Neutrophil (primary cell): ENCODE data around the gene VEGFB.

Experiments used
- H3K27ac ChIP-seq: fragments of 200-600 bp; sonication (generic); 2 replicates; pipeline ENCODE4 v1.5.1; 2016; ENCODE audit warnings: mild to moderate bottlenecking, moderate library complexity
- H3K27me3 ChIP-seq: fragments of 200-600 bp; sonication (generic); 2 replicates; pipeline ENCODE4 v1.6.0; 2016; ENCODE audit warnings: mild to moderate bottlenecking
- H3K36me3 ChIP-seq: fragments of 200-600 bp; sonication (generic); 2 replicates; pipeline ENCODE4 v1.5.1; 2017
- H3K4me1 ChIP-seq, 2 experiments: fragments of 200-600 bp in 1 of 2; sonication (generic) in 1 of 2; 1 replicate in 1 of 2; 2 replicates in 1 of 2; pipeline versions ENCODE4 v1.5.1 to v1.6.1; 2013 to 2016; ENCODE audit warnings: low read depth in 1 of 2, low read length in 1 of 2, mild to moderate bottlenecking in 1 of 2, moderate library complexity in 1 of 2; ENCODE audit not compliant: control insufficient read depth in 1 of 2, insufficient read depth in 1 of 2
- H3K4me3 ChIP-seq, 2 experiments: fragments of 200-600 bp in 1 of 2; sonication (generic) in 1 of 2; 1 replicate in 1 of 2; 2 replicates in 1 of 2; pipeline ENCODE4 v1.5.1; 2013 to 2016; ENCODE audit warnings: low read depth in 1 of 2, low read length in 1 of 2, mild to moderate bottlenecking in 1 of 2, moderate library complexity in 1 of 2
- H3K9me3 ChIP-seq: fragments of 200-600 bp; sonication (generic); 2 replicates; pipeline ENCODE4 v1.5.1; 2016
- CTCF ChIP-seq: fragments of 200-600 bp; sonication (generic); IDR thresholded peaks from 2 replicates; pipeline ENCODE4 v1.5.1; 2016; ENCODE audit warnings: antibody characterized with exemption

Gene VEGFB

GRCh38 chr11:64284048-64284961 is 49.9 kb downstream of the VEGFB start, which contains the start of gene BAD:
TSS of gene BAD (minus strand) at chr11:64284665. CDS start at chr11:64284368, 297 bp downstream.
- H3K36me3 ChIP-seq, result peaks cover 8% of the 10 kb centered on the region
- peak within 1 kb of the TSS; percentile 98 for H3K27ac ChIP-seq
- H3K27me3 ChIP-seq, result peaks cover 2% of the 10 kb centered on the region
- peak within 1 kb of the TSS; percentile 86 to 93 for H3K4me3 ChIP-seq
- TF ChIP-seq CTCF, result no peak
- peaks cover 20 to 26% of the 10 kb centered on the region in 2 experiments for H3K4me1 ChIP-seq
- no peaks in the 10 kb centered on the region for H3K9me3 ChIP-seq

- peak; percentile 42 for TF ChIP-seq CTCF
- H3K36me3 ChIP-seq, result peaks cover 7% of the 10 kb centered on the region
- H3K27ac ChIP-seq, result peak within 1 kb of the TSS; percentile 98
- H3K27me3 ChIP-seq, result peaks cover 12% of the 10 kb centered on the region
- H3K9me3 ChIP-seq, result no peaks in the 10 kb centered on the region
- peaks cover 20 to 26% of the 10 kb centered on the region in 2 experiments for H3K4me1 ChIP-seq
- H3K4me3 ChIP-seq, result peak within 1 kb of the TSS; percentile 86 to 93
Measured at GRCh38 chr11:64284962-64285884, 50.8 kb downstream of the VEGFB start, which contains the start of gene GPR137. TSS of gene GPR137 (plus strand) at chr11:64285848. CDS start at chr11:64286525, 677 bp downstream.

GRCh38 chr11:64285885-64286800 is 51.8 kb downstream of the VEGFB start:
- no peak for TF ChIP-seq CTCF
- peaks cover 7% of the 10 kb centered on the region for H3K36me3 ChIP-seq
- peak overlapping the region; percentile 86 to 93 for H3K4me3 ChIP-seq
- H3K4me1 ChIP-seq, result peaks cover 20 to 29% of the 10 kb centered on the region in 2 experiments
- peaks cover 21% of the 10 kb centered on the region for H3K27me3 ChIP-seq
- H3K27ac ChIP-seq, result peak overlapping the region; percentile 98
- H3K9me3 ChIP-seq, result no peaks in the 10 kb centered on the region

- Histone ChIP-seq H3K36me3 (peaks cover 6% of the 10 kb centered on the region), H3K27me3 (peaks cover 27% of the 10 kb centered on the region), H3K27ac (no peak overlapping the region), H3K4me1 (peaks cover 20 to 35% of the 10 kb centered on the region in 2 experiments), H3K9me3 (no peaks in the 10 kb centered on the region), H3K4me3 (no peak overlapping the region)
- no peak for TF ChIP-seq CTCF
Measured at GRCh38 chr11:64286801-64287159, 52.4 kb downstream of the VEGFB start.
